ENCODE data around the gene MKNK1. TPM values are rescaled to one million over a fixed set of nuclear protein-coding genes. Genes with fewer than 3 reads are reported as not detected.

The MKNK1 gene
- total and polyA plus RNA-seq, 2 experiments from 2014 or later: 17.8 to 20.6 TPM

DNA sequence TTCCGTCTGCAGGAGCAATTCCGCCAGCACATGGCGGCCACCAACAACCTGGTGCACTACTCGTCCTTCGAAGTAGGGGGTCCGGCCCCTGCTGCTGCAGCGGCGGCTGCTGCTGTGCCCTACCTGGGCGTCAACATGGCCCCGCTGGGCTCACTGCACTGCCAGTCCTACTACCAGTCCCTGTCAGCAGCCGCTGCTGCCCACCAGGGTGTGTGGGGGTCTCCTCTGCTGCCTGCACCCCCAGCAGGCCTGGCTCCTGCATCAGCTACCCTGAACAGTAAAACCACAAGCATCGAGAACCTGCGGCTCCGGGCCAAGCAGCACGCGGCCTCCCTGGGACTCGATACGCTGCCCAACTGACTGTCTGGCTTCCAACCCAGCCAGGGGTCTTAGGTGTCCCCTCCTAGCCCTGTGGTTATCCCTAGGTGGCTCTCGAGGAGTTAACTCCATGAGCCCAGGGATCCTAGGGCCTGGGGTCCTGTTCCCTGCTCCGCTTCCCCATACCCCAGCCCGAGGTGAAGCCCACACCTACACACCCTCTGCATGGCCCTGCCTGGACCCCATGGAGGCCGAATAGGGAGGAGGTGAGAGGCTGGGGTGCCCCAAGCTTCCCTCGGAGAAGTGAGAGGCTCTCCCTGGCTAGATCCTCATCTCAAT, 91.8 kb downstream of the MKNK1 start:
- no peaks in the 10 kb centered on the region for H3K9me3 ChIP-seq (ENCODE audit: low read depth)
- no peaks in the 10 kb centered on the region for H3K4me1 ChIP-seq (ENCODE audit: insufficient read depth)
- no peaks in the 10 kb centered on the region for H3K27me3 ChIP-seq
- no peaks in the 10 kb centered on the region for H3K36me3 ChIP-seq (replicated peaks; ENCODE audit: insufficient read depth, low read depth)
- TF ChIP-seq EZH2 (IDR thresholded peaks at IDR 0.05; ENCODE audit: borderline replicate concordance): no peak
- TF ChIP-seq, protein P1, sequence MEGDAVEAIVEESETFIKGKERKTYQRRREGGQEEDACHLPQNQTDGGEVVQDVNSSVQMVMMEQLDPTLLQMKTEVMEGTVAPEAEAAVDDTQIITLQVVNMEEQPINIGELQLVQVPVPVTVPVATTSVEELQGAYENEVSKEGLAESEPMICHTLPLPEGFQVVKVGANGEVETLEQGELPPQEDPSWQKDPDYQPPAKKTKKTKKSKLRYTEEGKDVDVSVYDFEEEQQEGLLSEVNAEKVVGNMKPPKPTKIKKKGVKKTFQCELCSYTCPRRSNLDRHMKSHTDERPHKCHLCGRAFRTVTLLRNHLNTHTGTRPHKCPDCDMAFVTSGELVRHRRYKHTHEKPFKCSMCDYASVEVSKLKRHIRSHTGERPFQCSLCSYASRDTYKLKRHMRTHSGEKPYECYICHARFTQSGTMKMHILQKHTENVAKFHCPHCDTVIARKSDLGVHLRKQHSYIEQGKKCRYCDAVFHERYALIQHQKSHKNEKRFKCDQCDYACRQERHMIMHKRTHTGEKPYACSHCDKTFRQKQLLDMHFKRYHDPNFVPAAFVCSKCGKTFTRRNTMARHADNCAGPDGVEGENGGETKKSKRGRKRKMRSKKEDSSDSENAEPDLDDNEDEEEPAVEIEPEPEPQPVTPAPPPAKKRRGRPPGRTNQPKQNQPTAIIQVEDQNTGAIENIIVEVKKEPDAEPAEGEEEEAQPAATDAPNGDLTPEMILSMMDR (IDR thresholded peaks at IDR 0.05; ENCODE audit: poor library complexity): no peak
- TF ChIP-seq EZH2phosphoT487 (IDR thresholded peaks at IDR 0.05; ENCODE audit: low read depth, severe bottlenecking, unreplicated experiment): no peak
- H3K4me2 ChIP-seq: no peak overlapping the region
- no peaks in the 10 kb centered on the region for H3K79me2 ChIP-seq
- no peak overlapping the region for H3K27ac ChIP-seq
- no peak overlapping the region for H2AFZ ChIP-seq
- no peak for DNase-seq (ENCODE audit: low spot score)
- H3K9me2 ChIP-seq (replicated peaks; ENCODE audit: insufficient read depth): no peaks in the 10 kb centered on the region
- 89% methylated on average over 23 of the region's 23 CpGs for WGBS (ENCODE audit: low lambda C conversion rate, missing lambda C conversion rate)
- no peak overlapping the region for H3K4me3 ChIP-seq
- no peaks in the 10 kb centered on the region for H4K20me1 ChIP-seq (ENCODE audit: insufficient read depth, poor library complexity, severe bottlenecking)

DNA sequence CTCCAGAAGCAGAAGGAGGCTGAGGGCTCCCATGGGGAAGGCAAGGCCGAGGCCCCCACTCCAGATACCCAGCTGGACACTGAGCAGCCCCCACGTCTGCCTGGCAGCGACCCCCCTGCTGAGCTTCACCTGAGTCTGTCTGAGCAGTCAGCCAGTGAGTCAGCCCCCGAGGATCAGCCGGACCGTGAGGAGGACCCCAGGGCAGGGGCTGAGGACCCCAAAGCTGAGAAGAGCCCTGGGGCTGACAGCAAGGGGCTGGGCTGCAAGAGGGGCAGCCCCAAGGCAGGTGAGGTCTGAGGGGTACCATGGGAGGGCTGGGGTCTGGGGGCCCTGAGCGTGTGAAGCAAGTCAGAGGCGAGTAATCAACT, 93.1 kb downstream of the MKNK1 start:
- no peak overlapping the region for H2AFZ ChIP-seq
- H3K36me3 ChIP-seq (replicated peaks; ENCODE audit: insufficient read depth, low read depth): no peaks in the 10 kb centered on the region
- DNase-seq (ENCODE audit: low spot score): no peak
- no peaks in the 10 kb centered on the region for H4K20me1 ChIP-seq (ENCODE audit: insufficient read depth, poor library complexity, severe bottlenecking)
- no peaks in the 10 kb centered on the region for H3K79me2 ChIP-seq
- 75% methylated on average over 6 of the region's 8 CpGs for WGBS (ENCODE audit: low lambda C conversion rate, missing lambda C conversion rate)
- TF ChIP-seq EZH2 (IDR thresholded peaks at IDR 0.05; ENCODE audit: borderline replicate concordance) (no peak), EZH2phosphoT487 (IDR thresholded peaks at IDR 0.05; ENCODE audit: low read depth, severe bottlenecking, unreplicated experiment) (no peak)
- TF ChIP-seq, protein P1 (IDR thresholded peaks at IDR 0.05; ENCODE audit: poor library complexity): no peak
- no peaks in the 10 kb centered on the region for H3K27me3 ChIP-seq
- no peaks in the 10 kb centered on the region for H3K9me3 ChIP-seq (ENCODE audit: low read depth)
- H3K4me3 ChIP-seq: no peak overlapping the region
- H3K4me2 ChIP-seq: no peak overlapping the region
- H3K27ac ChIP-seq: no peak overlapping the region
- no peaks in the 10 kb centered on the region for H3K4me1 ChIP-seq (ENCODE audit: insufficient read depth)
- no peaks in the 10 kb centered on the region for H3K9me2 ChIP-seq (replicated peaks; ENCODE audit: insufficient read depth)

DNA sequence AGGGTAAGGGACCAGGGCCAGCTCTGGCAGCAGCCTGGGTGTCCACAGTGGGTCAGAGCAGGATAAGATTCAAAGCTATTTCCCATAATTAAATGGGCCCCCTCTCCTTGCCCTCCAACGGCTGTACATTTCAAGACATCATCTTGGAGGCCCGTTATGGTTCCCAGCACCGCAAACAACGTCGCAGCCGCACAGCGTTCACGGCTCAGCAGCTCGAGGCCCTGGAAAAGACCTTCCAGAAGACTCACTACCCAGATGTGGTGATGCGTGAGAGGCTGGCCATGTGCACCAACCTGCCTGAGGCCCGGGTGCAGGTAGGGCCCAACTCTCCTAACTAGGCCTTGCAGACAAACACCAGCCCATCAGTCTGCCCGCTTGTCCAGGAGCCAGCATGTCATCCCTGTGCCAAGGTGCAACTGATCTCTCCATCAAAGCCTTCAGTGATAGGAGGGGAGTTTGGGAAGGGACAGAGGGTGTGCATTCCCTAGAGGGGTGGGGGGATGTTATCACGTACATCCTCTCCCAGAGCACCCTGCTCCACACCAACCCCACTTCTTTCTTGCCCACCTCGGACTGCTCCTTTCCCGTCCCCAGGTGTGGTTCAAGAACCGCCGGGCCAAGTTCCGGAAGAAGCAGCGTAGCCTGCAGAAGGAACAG, 93.6 kb downstream of the MKNK1 start:
- no peak overlapping the region for H2AFZ ChIP-seq
- no peaks in the 10 kb centered on the region for H3K36me3 ChIP-seq (replicated peaks; ENCODE audit: insufficient read depth, low read depth)
- 94% methylated on average over 19 of the region's 19 CpGs for WGBS (ENCODE audit: low lambda C conversion rate, missing lambda C conversion rate)
- H3K4me2 ChIP-seq: no peak overlapping the region
- H3K4me3 ChIP-seq: no peak overlapping the region
- H3K27me3 ChIP-seq: no peaks in the 10 kb centered on the region
- H3K79me2 ChIP-seq: no peaks in the 10 kb centered on the region
- no peaks in the 10 kb centered on the region for H4K20me1 ChIP-seq (ENCODE audit: insufficient read depth, poor library complexity, severe bottlenecking)
- H3K9me3 ChIP-seq (ENCODE audit: low read depth): no peaks in the 10 kb centered on the region
- H3K4me1 ChIP-seq (ENCODE audit: insufficient read depth): no peaks in the 10 kb centered on the region
- no peaks in the 10 kb centered on the region for H3K9me2 ChIP-seq (replicated peaks; ENCODE audit: insufficient read depth)
- DNase-seq (ENCODE audit: low spot score): no peak
- TF ChIP-seq, protein P1 (IDR thresholded peaks at IDR 0.05; ENCODE audit: poor library complexity): no peak
- TF ChIP-seq EZH2 (IDR thresholded peaks at IDR 0.05; ENCODE audit: borderline replicate concordance) (no peak), EZH2phosphoT487 (IDR thresholded peaks at IDR 0.05; ENCODE audit: low read depth, severe bottlenecking, unreplicated experiment) (no peak)
- H3K27ac ChIP-seq: no peak overlapping the region
